Measurements from ENCODE around the gene JAKMIP2.

Gene JAKMIP2

GRCh38 chr5:147748590-147748989 lies 33.9 kb downstream of the JAKMIP2 start:
- Histone ChIP-seq H3K27ac (replicated peaks) (no peak overlapping the region), H3K27me3 (ENCODE audit: insufficient read depth, poor library complexity, severe bottlenecking) (peaks cover 2% of the 10 kb centered on the region), H3K4me3 (replicated peaks; ENCODE audit: insufficient read depth, low read length) (no peak overlapping the region)
- no peak for TF ChIP-seq SPI1 (IDR thresholded peaks at IDR 0.05; ENCODE audit: borderline replicate concordance, low read depth)
- no peak for TF ChIP-seq REST (IDR thresholded peaks at IDR 0.05; ENCODE audit: insufficient replicate concordance, low read depth)
- no peak for TF ChIP-seq GABPA (IDR thresholded peaks at IDR 0.05; ENCODE audit: low read depth)
- TF ChIP-seq CTCF (IDR thresholded peaks at IDR 0.05; ENCODE audit: insufficient read depth, low read length): no peak
- no peak for TF ChIP-seq POLR2AphosphoS5 (IDR thresholded peaks at IDR 0.05; ENCODE audit: low read depth)
- DNase-seq (ENCODE audit: low read depth in 1 of 2, low spot score in 1 of 2): no peak

GRCh38 chr5:147746986-147747385 lies 35.5 kb downstream of the JAKMIP2 start:
- Histone ChIP-seq H3K27ac (replicated peaks) (no peak overlapping the region), H3K4me3 (replicated peaks; ENCODE audit: insufficient read depth, low read length) (no peak overlapping the region), H3K27me3 (ENCODE audit: insufficient read depth, poor library complexity, severe bottlenecking) (peaks cover 2% of the 10 kb centered on the region)
- DNase-seq (ENCODE audit: low read depth in 1 of 2, low spot score in 1 of 2): no peak
- TF ChIP-seq GABPA (IDR thresholded peaks at IDR 0.05; ENCODE audit: low read depth) (no peak), REST (IDR thresholded peaks at IDR 0.05; ENCODE audit: insufficient replicate concordance, low read depth) (no peak), POLR2AphosphoS5 (IDR thresholded peaks at IDR 0.05; ENCODE audit: low read depth) (no peak), SPI1 (IDR thresholded peaks at IDR 0.05; ENCODE audit: borderline replicate concordance, low read depth) (no peak), CTCF (IDR thresholded peaks at IDR 0.05; ENCODE audit: insufficient read depth, low read length) (no peak)

GRCh38 chr5:147743678-147744374 lies 38.7 kb downstream of the JAKMIP2 start:
- DNase-seq (ENCODE audit: low read depth in 1 of 2, low spot score in 1 of 2): no peak
- Histone ChIP-seq H3K27me3 (ENCODE audit: insufficient read depth, poor library complexity, severe bottlenecking) (peaks cover 2% of the 10 kb centered on the region), H3K27ac (replicated peaks) (no peak overlapping the region), H3K4me3 (replicated peaks; ENCODE audit: insufficient read depth, low read length) (no peak overlapping the region)
- TF ChIP-seq CTCF (IDR thresholded peaks at IDR 0.05; ENCODE audit: insufficient read depth, low read length) (no peak), POLR2AphosphoS5 (IDR thresholded peaks at IDR 0.05; ENCODE audit: low read depth) (no peak), GABPA (IDR thresholded peaks at IDR 0.05; ENCODE audit: low read depth) (no peak), SPI1 (IDR thresholded peaks at IDR 0.05; ENCODE audit: borderline replicate concordance, low read depth) (no peak), REST (IDR thresholded peaks at IDR 0.05; ENCODE audit: insufficient replicate concordance, low read depth) (no peak)

Measured in HL-60 (cell line).